Effector CD8-positive, alpha-beta T cell (primary cell): ENCODE measurements around the gene CCDC88C.

Experiments
- DNase-seq: peaks from one replicate; lab custom pipeline; 2025; lab: John Stamatoyannopoulos, UW

The CCDC88C gene

GRCh38 chr14:91344096-91344495 is 73.5 kb downstream of the CCDC88C start:
- DNase-seq: no peak

GRCh38 chr14:91343051-91343450 is 74.6 kb downstream of the CCDC88C start:
- no peak for DNase-seq

GRCh38 chr14:91342206-91342760 is 75.3 kb downstream of the CCDC88C start:
- DNase-seq: no peak

- DNase-seq: no peak
These were observed 75.9 kb downstream of the CCDC88C start for GRCh38 chr14:91341751-91342154.

GRCh38 chr14:91341334-91341733 is 76.3 kb downstream of the CCDC88C start:
- no peak for DNase-seq

- no peak for DNase-seq
These were observed 77.8 kb downstream of the CCDC88C start for GRCh38 chr14:91339671-91340369.

GRCh38 chr14:91339076-91339475 is 78.5 kb downstream of the CCDC88C start:
- DNase-seq: no peak

GRCh38 chr14:91338379-91338778 is 79.2 kb downstream of the CCDC88C start:
- DNase-seq: no peak

GRCh38 chr14:91337699-91338335 is 79.8 kb downstream of the CCDC88C start:
- no peak for DNase-seq

GRCh38 chr14:91336093-91336450 is 81.5 kb downstream of the CCDC88C start:
- DNase-seq: no peak

GRCh38 chr14:91335191-91336092 is 82.2 kb downstream of the CCDC88C start:
- DNase-seq: no peak

GRCh38 chr14:91333650-91334039 is 84.0 kb downstream of the CCDC88C start:
- no peak for DNase-seq

- DNase-seq: no peak
These were observed 84.5 kb downstream of the CCDC88C start for GRCh38 chr14:91332986-91333649.

- DNase-seq: no peak
These were observed 85.2 kb downstream of the CCDC88C start for GRCh38 chr14:91332171-91332985.

- no peak for DNase-seq
These were observed 85.9 kb downstream of the CCDC88C start for GRCh38 chr14:91331721-91332120.

GRCh38 chr14:91330856-91331255 is 86.8 kb downstream of the CCDC88C start:
- peak; percentile 19 for DNase-seq

- DNase-seq: no peak
These were observed 87.4 kb downstream of the CCDC88C start for GRCh38 chr14:91330096-91330696.

GRCh38 chr14:91329486-91330014 is 88.1 kb downstream of the CCDC88C start:
- no peak for DNase-seq

GRCh38 chr14:91328313-91329050 is 89.1 kb downstream of the CCDC88C start:
- no peak for DNase-seq
